HG03439 (cell line): ENCODE measurements around the gene CYP2S1.
"Not testable (repeated sequence)": the region's sequence is repeated elsewhere in the genome, so short reads cannot be mapped to it uniquely, and the experiment has no call there.

Source experiments
- ATAC-seq: cut with Tn5 transposase; IDR thresholded peaks from one replicate; pipeline ENCODE4 v1.9.1; 2021; ENCODE audit warnings: mild to moderate bottlenecking, moderate library complexity; ENCODE audit not compliant: unreplicated experiment

Gene CYP2S1, protein sequence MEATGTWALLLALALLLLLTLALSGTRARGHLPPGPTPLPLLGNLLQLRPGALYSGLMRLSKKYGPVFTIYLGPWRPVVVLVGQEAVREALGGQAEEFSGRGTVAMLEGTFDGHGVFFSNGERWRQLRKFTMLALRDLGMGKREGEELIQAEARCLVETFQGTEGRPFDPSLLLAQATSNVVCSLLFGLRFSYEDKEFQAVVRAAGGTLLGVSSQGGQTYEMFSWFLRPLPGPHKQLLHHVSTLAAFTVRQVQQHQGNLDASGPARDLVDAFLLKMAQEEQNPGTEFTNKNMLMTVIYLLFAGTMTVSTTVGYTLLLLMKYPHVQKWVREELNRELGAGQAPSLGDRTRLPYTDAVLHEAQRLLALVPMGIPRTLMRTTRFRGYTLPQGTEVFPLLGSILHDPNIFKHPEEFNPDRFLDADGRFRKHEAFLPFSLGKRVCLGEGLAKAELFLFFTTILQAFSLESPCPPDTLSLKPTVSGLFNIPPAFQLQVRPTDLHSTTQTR

GRCh38 chr19:41192574-41193429 is at the start of gene CYP2S1:
Gene CYP2S1 (plus strand): TSS chr19:41193219. CDS start chr19:41193265, 46 bp downstream.
- no peak for ATAC-seq

- no peak for ATAC-seq
Observed at GRCh38 chr19:41144403-41144802, 48.6 kb upstream of the CYP2S1 start.

- ATAC-seq = no peak
Observed at GRCh38 chr19:41149831-41150230, 43.2 kb upstream of the CYP2S1 start.

DNA sequence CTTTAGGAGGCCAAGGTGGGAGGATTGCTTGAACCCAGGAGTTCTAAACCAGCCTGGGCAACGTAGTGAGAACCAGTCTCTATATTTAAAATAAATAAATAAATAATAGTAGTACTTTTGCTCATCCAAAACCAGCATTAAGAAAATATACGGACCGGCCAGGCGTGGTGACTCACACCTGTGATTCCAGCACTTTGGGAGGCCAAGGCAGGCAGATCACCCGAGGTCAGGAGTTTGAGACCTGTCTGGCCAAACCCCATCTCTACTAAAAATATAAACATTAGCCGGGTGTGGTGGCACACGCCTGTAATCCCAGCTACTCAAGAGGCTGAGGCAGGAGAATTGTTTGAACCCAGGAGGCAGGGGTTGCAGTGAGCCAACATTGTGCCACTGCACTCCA is 42.0 kb upstream of the CYP2S1 start:
- not testable (repeated sequence) for ATAC-seq

- ATAC-seq = no peak
Observed at GRCh38 chr19:41154060-41154459, 39.0 kb upstream of the CYP2S1 start.

- ATAC-seq = no peak
Observed at GRCh38 chr19:41156207-41156606, 36.8 kb upstream of the CYP2S1 start.

DNA sequence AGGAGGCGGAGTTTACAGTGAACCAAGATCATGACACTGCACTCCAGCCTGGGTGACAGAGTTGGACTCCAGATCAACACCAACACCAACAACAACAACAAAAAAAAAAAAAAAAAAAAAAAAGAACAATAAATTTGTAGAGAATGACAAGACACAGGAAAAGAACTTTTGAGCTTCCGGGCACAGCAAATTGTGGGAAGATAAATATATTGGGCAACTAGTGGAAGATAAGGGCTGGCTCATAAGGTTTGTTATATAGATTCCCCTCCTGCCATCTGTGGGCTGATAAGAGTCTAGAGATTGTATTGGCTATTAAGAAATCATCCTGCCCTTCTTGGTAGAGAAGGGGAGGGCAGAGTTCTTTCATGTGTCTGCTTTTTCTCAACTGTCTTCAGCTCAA is 33.1 kb upstream of the CYP2S1 start:
- no peak for ATAC-seq

DNA sequence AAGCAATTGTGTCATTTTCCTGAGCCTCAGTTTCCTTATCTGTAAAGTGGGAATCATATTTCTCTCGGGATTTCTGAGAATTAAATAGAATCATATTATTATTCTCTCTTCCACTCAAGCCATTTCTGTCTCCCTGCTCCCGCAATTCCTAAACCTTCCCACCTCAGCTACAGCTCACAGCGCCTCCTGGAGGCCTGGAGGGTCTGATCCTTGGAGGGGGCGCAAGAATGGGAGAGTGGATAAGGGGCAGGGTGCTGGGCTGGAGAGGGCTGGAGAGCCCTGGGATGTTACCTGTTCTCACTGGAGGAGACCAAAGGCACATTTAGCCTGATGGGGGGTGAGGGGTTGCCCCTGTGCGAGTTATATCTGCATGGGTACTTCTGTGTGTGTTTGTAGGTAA is 31.1 kb upstream of the CYP2S1 start:
- no peak for ATAC-seq

DNA sequence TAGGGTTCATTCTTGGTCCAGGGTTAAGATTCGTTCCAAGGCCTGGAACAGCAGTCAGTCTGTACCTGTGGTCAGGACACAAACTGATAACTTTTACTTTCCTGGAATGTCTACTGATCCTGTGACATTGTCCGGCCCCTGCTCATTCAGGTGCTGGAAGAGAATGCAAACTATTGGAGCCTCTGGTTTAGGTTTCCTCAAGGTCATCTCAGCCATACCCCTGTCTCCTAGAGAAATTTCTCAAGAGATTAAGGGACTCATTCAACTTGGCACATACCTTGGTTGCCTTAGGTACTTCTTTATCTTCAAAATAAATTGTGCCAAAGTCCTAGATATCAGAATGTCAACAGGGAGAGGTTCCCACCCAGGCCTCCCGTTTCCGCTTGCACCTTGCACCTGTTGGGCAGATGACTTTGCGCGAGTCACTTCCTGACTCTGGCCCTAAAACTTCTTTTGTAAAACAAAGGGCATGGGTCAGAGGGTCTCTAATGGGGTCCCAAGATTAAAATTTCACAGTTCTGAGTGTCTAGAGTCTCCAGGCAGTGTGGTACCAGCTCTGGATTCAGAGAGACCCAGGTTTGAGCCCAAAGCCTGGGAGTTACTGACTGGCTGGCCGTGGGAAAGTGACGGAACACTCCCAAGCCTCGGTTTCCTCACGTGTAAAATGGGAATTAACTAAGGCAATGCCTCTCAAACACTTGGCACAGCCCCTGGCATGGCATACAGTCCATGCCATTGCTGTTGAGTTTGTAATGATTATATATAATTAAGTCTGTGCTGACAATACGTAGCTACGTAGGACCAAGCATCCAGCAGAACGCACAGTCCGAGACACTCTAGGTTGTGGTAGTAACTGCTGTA is 25.8 kb upstream of the CYP2S1 start:
- no peak for ATAC-seq

GRCh38 chr19:41172297-41173164 is 20.5 kb upstream of the CYP2S1 start:
- ATAC-seq = no peak

DNA sequence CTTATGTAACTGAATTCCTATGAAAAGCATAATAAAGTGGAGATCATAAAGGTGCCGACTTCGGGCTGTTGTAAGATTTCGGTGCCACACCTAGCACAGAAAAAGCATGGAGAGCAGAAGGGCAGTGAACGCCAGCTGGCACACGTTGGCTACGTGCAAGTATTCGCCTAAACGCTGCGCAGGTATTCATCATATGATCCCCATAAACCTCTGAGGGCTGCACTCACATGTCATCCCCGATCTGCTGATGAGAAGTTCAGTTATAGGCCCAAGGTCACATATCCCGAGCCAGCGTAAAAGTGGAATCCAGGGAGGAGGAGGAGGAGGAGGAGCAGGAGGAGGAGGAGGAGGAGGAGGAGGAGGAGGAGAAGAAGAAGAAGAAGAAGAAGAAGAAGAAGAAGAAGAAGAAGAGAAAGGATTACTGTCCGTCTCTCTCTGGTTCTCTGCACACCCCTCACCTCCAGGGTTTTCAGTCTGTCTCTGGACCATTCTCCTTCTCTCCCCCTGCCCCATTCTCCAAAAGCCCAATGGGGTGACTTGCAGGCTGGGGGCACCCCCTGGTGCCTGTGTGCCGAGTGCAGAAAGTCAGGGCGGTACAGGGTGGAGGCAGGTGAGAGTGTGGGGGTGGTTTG is 18.6 kb upstream of the CYP2S1 start:
- ATAC-seq = no peak

DNA sequence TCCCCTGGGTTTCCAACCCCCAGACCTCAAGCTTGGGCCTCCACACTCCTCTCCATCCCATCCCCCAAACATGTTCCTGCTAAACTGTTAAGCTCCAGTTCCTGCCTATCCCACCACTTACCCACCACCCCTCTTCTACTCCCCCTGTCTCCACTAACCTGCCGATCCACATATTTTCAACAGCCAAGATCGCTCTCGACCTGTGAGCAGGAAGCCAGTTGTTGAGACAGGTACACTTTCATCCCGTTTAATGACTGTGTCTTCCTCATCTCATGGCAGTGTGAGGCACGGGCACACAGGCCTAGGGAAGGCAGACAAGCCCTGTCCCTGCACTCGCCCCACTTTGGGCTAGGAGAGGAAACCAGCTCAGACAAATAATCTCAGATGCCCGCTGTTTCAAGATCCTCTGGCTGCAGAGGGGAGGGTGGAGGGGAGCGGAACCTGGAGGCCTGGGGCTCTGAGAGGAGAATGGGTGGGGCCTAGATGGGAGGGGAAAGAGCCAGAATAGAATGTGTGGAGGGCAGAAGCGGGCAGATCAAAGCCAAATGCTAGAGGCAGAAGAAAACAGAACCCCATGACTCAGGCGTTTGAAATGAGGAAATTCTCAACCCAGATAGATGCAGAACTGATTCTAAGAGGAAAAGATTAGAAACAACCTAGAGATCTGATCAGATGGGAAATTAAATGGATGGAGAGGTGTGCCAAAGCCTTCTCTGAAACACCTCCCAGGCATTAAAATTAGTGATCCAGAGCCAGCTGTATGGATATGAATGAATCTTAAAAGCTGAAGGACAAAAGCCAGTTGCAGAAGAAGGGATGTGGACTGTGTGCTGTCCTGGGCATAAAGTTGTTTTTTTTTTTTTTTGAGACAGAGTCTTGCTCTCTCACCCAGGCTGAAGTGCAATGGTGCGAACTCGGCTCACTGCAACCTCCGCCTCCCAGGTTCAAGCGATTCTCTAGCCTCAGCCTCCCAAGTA is 16.9 kb upstream of the CYP2S1 start:
- no peak for ATAC-seq

DNA sequence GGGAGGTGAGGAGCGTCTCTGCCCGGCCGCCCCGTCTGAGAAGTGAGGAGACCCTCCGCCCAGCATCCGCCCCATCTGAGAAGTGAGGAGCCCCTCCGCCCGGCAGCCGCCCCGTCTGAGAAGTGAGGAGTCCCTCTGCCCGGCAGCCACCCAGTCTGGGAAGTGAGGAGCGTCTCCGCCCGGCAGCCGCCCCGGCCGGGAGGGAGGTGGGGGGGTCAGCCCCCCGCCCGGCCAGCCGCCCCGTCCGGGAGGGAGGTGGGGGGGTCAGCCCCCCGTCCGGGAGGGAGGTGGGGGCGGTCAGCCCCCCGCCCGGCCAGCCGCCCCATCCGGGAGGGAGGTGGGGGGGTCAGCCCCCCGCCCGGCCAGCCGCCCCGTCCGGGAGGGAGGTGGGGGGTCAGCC is 12.8 kb upstream of the CYP2S1 start:
- ATAC-seq = not testable (repeated sequence)

DNA sequence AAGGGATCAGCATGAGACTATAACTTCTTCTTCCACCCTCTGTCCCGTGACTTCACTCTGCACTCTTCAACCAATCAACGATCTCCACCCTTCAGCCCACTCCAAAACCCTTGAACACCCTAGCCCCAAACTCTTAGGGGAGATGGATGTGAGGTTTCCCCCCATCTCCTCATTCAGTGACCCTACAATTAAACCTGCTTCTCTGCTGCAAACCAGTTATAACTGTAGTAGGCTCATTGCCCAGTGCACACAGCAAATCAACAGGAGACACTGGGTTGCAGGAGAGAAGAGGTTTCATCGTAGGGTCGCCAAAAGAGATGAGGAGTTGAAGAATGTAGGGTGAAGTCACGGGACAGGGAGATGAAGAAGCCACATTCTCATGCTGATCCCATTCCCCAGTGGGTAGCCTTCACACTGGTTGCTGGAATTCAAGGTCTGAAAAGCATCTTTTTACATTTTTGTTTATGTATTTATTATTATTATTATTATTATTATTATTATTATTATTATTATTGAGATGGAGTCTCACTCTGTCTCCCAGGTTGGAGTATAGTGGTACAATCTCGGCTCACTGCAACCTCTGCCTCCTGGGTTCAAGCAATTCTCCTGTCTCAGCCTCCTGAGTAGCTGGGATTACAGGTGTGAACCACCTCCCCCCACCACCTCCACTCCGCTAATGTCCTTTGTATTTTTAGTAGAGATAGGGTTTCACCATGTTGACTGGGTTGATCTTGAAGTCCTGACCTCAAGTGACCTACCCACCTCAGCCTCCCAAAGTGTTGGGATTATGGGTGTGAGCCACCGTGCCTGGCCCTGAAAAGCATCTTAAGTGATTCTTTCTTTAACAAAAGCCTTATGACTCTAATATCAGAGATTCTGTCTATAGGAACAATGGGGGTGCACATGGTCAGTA is 5.8 kb upstream of the CYP2S1 start:
- ATAC-seq = no peak

DNA sequence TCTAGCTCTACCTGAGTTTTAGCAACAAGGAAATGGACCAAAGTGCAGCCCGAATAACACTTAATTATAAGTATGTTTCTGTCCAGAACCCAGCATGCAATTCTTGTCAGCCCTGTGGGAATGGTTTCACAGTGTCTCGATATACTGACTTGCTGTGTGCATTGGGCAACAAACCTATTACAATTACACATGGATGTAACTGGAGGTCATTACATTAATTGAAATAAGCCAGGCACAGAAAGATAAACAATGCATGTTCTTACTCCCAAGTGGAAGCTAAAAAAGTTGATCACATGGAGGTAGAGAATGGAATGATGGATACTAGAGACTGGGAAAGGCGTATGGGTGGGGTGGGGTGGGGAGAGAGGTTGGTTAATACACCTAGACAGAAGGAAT is 5.1 kb upstream of the CYP2S1 start:
- no peak for ATAC-seq

GRCh38 chr19:41189425-41190065 is 3.5 kb upstream of the CYP2S1 start:
- no peak for ATAC-seq
